Trophoblast cell (in vitro differentiated cells and primary cell): Measurements from ENCODE around the gene MLF2.
"Not testable (repeated sequence)": the region's sequence is repeated elsewhere in the genome, so short reads cannot be mapped to it uniquely, and the experiment has no call there.

Experiments used
- DNase-seq, 2 donors: peaks; one replicate each; pipeline ENCODE4 v3.0.0-alpha.2; 2016
- H2AFZ ChIP-seq: 2 replicates; pipeline ENCODE4 v1.6.1; 2013; ENCODE audit warnings: low read length, moderate library complexity, mild to moderate bottlenecking; ENCODE audit not compliant: insufficient read depth, poor library complexity
- H2AK5ac ChIP-seq: 2 replicates; pipeline ENCODE4 v1.6.1; 2013; ENCODE audit warnings: mild to moderate bottlenecking, low read length
- H2BK120ac ChIP-seq: 2 replicates; pipeline ENCODE4 v1.6.1; 2013; ENCODE audit warnings: low read length, mild to moderate bottlenecking, moderate library complexity; ENCODE audit not compliant: insufficient read depth, poor library complexity
- H2BK12ac ChIP-seq: 2 replicates; pipeline ENCODE4 v1.6.1; 2013; ENCODE audit warnings: mild to moderate bottlenecking, low read length, moderate library complexity
- H2BK5ac ChIP-seq: 2 replicates; pipeline ENCODE4 v1.6.1; 2013; ENCODE audit warnings: low read length, low read depth, moderate library complexity, mild to moderate bottlenecking; ENCODE audit not compliant: poor library complexity
- H3K14ac ChIP-seq: 2 replicates; pipeline ENCODE4 v1.6.1; 2013; ENCODE audit warnings: mild to moderate bottlenecking, low read length
- H3K18ac ChIP-seq: 2 replicates; pipeline ENCODE4 v1.6.1; 2013; ENCODE audit warnings: mild to moderate bottlenecking, low read length
- H3K23ac ChIP-seq: 2 replicates; pipeline ENCODE4 v1.6.1; 2013; ENCODE audit warnings: low read length
- H3K27ac ChIP-seq: 2 replicates; pipeline ENCODE4 v1.5.1; 2013; ENCODE audit warnings: low read depth, mild to moderate bottlenecking, inconsistent platforms, low read length, moderate library complexity
- H3K27me3 ChIP-seq: 2 replicates; pipeline ENCODE4 v1.6.1; 2013; ENCODE audit warnings: inconsistent platforms, mild to moderate bottlenecking, low read length, moderate library complexity; ENCODE audit not compliant: insufficient read depth
- H3K36me3 ChIP-seq, 2 experiments: 1 replicate in 1 of 2; 2 replicates in 1 of 2; pipeline ENCODE4 v1.6.1; 2013; ENCODE audit warnings: low read length in 2 of 2, mild to moderate bottlenecking in 2 of 2, moderate library complexity in 1 of 2; ENCODE audit not compliant: insufficient read depth in 2 of 2, control insufficient read depth in 1 of 2
- H3K4ac ChIP-seq: 2 replicates; pipeline ENCODE4 v1.6.1; 2013; ENCODE audit warnings: low read depth, mild to moderate bottlenecking, low read length, moderate library complexity
- H3K4me1 ChIP-seq, 2 experiments: 1 replicate in 1 of 2; 2 replicates in 1 of 2; pipeline ENCODE4 v1.6.1; 2013; ENCODE audit warnings: low read length in 2 of 2, mild to moderate bottlenecking in 2 of 2, moderate library complexity in 1 of 2; ENCODE audit not compliant: insufficient read depth in 2 of 2, control insufficient read depth in 1 of 2
- H3K4me2 ChIP-seq: 2 replicates; pipeline ENCODE4 v1.6.1; 2013; ENCODE audit warnings: inconsistent platforms, mild to moderate bottlenecking, low read length, moderate library complexity
- H3K4me3 ChIP-seq: 2 replicates; pipeline ENCODE4 v1.5.1; 2013; ENCODE audit warnings: mild to moderate bottlenecking, low read depth, low read length, inconsistent platforms
- H3K79me1 ChIP-seq: one replicate; pipeline ENCODE4 v1.6.1; 2013; ENCODE audit warnings: low read length
- H3K79me2 ChIP-seq: 2 replicates; pipeline ENCODE4 v1.6.1; 2013; ENCODE audit warnings: low read length, mild to moderate bottlenecking; ENCODE audit not compliant: control insufficient read depth, insufficient read depth, poor library complexity
- H3K9ac ChIP-seq: 2 replicates; pipeline ENCODE4 v1.6.1; 2013; ENCODE audit warnings: mild to moderate bottlenecking, low read length
- H3K9me3 ChIP-seq: 2 replicates; pipeline ENCODE4 v1.6.1; 2013; ENCODE audit warnings: low read depth, mild to moderate bottlenecking, control low read depth, inconsistent platforms, low read length; ENCODE audit not compliant: insufficient read depth
- H4K12ac ChIP-seq: 2 replicates; pipeline ENCODE4 v1.6.1; 2013; ENCODE audit warnings: low read depth, mild to moderate bottlenecking, low read length, moderate library complexity
- H4K8ac ChIP-seq: 2 replicates; pipeline ENCODE4 v1.6.1; 2013; ENCODE audit warnings: low read depth, mild to moderate bottlenecking, low read length, moderate library complexity
- H4K91ac ChIP-seq: one replicate; pipeline ENCODE4 v1.6.1; 2013; ENCODE audit warnings: low read depth, mild to moderate bottlenecking, low read length, moderate library complexity
- WGBS: extraction: QIAGEN DNeasy Blood & Tissue Kit; methylation state at CpG from one replicate; pipeline ENCODE4 v1.1.7; 2013; ENCODE audit warnings: missing lambda C conversion rate; ENCODE audit not compliant: insufficient read length, insufficient coverage; ENCODE audit errors: extremely low coverage; 5-methylcytosine and 5-hydroxymethylcytosine counted together

The MLF2 gene

DNA sequence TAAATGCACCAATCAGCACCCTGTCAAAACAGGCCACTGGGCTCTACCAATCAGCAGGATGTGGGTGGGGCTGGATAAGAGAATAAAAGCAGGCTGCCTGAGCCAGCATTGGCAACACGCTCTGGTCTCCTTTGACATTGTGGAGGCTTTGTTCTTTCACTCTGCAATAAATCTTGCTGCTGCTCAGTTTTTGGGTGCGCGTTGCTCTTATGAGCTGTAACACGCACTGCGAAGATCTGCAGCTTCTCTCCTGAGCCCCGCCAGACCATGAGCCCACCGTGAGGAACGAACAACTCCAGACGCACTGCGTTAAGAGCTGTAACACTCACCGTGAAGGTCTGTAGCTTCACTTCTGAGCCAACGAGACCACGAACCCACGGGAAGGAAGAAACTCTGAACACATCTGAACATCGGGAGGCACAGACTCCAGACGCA lies 44.0 kb downstream of the MLF2 start:
- H3K9me3 ChIP-seq = no peaks in the 10 kb centered on the region
- H3K79me1 ChIP-seq = no peaks in the 10 kb centered on the region

DNA sequence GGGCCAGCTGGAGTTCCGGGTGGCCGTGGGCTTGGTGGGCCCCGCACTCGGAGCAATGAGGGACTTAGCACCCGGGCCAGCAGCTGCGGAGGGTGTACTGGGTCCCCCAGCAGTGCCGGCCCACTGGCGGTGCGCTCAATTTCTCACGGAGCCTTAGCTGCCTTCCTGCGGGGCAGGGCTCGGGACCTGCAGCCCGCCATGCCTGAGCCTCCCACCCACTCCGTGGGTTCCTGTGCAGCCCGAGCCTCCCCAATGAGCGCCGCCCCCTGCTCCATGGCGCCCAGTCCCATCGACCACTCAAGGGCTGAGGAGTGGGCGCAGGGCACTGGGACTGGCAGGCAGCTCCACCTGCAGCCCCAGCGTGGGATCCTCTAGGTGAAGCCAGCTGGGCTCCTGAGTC lies 44.6 kb downstream of the MLF2 start:
- H3K9me3 ChIP-seq, H2AK5ac ChIP-seq, H3K27me3 ChIP-seq, H2BK12ac ChIP-seq, H3K4ac ChIP-seq, H3K18ac ChIP-seq, H3K79me2 ChIP-seq, H3K4me1 ChIP-seq, DNase-seq, H2AFZ ChIP-seq, H4K8ac ChIP-seq, H4K91ac ChIP-seq, H2BK5ac ChIP-seq, H3K27ac ChIP-seq, H4K12ac ChIP-seq, H3K23ac ChIP-seq, H3K79me1 ChIP-seq, H3K4me3 ChIP-seq, H3K4me2 ChIP-seq, H3K36me3 ChIP-seq, H3K9ac ChIP-seq, H2BK120ac ChIP-seq, H3K14ac ChIP-seq: not testable (repeated sequence)
- WGBS = no CpG with 5 or more reads among the region's 21 CpGs

More for the DNA sequence above, 44.0 kb downstream of the MLF2 start:
- DNase-seq = no peak
- H3K27ac ChIP-seq = no peak overlapping the region
- no peak overlapping the region for H4K8ac ChIP-seq
- H2AFZ ChIP-seq = no peak overlapping the region
- no peaks in the 10 kb centered on the region for H3K36me3 ChIP-seq
- H3K9ac ChIP-seq = no peak overlapping the region
- no peak overlapping the region for H2BK120ac ChIP-seq
- no peak overlapping the region for H3K4ac ChIP-seq
- H3K4me3 ChIP-seq = no peak overlapping the region
- H3K27me3 ChIP-seq = no peaks in the 10 kb centered on the region
- no peak overlapping the region for H4K91ac ChIP-seq
- no peak overlapping the region for H2AK5ac ChIP-seq
- no peak overlapping the region for H3K23ac ChIP-seq
- no peaks in the 10 kb centered on the region for H3K79me2 ChIP-seq
- H3K18ac ChIP-seq = no peak overlapping the region
- no peak overlapping the region for H2BK12ac ChIP-seq
- H2BK5ac ChIP-seq = no peak overlapping the region
- H3K4me2 ChIP-seq = no peak overlapping the region
- no peak overlapping the region for H3K14ac ChIP-seq
- H3K4me1 ChIP-seq = no peaks in the 10 kb centered on the region
- no peak overlapping the region for H4K12ac ChIP-seq
- no CpG with 5 or more reads among the region's 16 CpGs for WGBS

DNA sequence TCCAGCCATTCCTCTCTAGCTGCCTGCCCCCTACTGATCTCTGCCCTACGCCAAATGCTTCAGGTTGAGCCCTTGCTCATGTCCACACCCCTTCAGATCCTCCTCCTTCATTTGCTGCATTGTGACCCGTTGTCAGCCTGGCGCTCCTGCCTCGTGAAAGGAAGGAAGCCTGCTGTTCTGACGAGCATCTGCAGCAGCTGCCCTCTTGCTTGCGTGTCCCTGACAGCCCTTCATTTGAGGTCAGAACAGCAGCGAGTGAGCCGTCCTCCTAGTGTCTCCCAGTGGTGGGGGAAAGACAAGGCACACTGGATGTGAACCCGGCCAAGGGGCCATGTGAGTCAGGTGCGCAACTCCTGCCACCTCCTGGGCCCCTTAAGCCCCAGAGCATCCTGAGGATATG lies 49.3 kb downstream of the MLF2 start:
- H3K4me3 ChIP-seq = no peak overlapping the region
- no peak overlapping the region for H4K8ac ChIP-seq
- H2AK5ac ChIP-seq = no peak overlapping the region
- peaks cover 4 to 8% of the 10 kb centered on the region in 2 experiments for H3K4me1 ChIP-seq
- H2BK12ac ChIP-seq = no peak overlapping the region
- H3K27ac ChIP-seq = no peak overlapping the region
- no peak overlapping the region for H3K4ac ChIP-seq
- H3K14ac ChIP-seq = no peak overlapping the region
- H3K79me2 ChIP-seq = no peaks in the 10 kb centered on the region
- no peak overlapping the region for H4K12ac ChIP-seq
- no peak for DNase-seq
- no peak overlapping the region for H3K9ac ChIP-seq
- no peaks in the 10 kb centered on the region for H3K36me3 ChIP-seq
- no CpG with 5 or more reads among the region's 10 CpGs for WGBS
- H3K79me1 ChIP-seq = no peaks in the 10 kb centered on the region
- no peak overlapping the region for H4K91ac ChIP-seq
- no peak overlapping the region for H2AFZ ChIP-seq
- peaks cover 26% of the 10 kb centered on the region for H3K27me3 ChIP-seq
- no peak overlapping the region for H3K23ac ChIP-seq
- H3K18ac ChIP-seq = no peak overlapping the region
- no peak overlapping the region for H3K4me2 ChIP-seq
- no peak overlapping the region for H2BK120ac ChIP-seq
- no peaks in the 10 kb centered on the region for H3K9me3 ChIP-seq
- H2BK5ac ChIP-seq = no peak overlapping the region

DNA sequence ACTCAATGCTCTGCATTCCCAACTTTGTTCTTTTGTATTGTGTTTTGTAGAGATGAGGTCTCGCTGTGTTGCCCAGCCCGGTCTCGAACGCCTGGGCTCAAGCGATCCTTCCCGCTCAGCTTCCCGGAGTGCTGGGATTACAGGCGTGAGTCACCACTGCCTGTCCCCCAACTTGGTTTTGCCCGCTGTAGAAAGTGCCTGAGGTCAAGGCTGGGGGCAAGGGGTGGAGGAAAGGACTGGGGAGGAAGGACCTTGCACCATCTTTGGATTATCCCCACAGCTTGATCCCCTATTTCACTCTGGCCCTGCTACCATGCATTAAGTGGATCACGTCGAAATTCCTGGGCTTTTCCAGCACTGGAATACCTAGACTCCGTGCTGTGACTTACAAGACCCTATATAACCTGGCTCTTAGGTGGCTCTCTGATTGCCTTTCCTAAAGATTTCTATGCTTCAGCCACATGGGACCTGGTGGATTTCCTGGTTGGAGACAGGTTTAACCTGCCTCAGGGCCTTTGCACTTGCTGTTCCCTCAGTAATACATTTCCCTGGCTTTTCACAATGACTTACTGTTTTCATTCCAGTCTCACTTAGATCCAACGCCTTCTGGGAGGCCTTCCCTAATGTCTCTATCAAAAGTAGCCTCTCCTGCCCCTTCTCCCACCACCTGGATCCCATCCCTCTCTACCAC lies 51.7 kb downstream of the MLF2 start:
- no peaks in the 10 kb centered on the region for H3K79me2 ChIP-seq
- H3K4me1 ChIP-seq = peaks cover 4 to 8% of the 10 kb centered on the region in 2 experiments
- H3K4me2 ChIP-seq = peak overlapping the region; percentile 68
- H3K9ac ChIP-seq = peak overlapping the region; percentile 16
- H3K27me3 ChIP-seq = peaks cover 31% of the 10 kb centered on the region
- no peaks in the 10 kb centered on the region for H3K36me3 ChIP-seq
- no peak overlapping the region for H4K12ac ChIP-seq
- no peak overlapping the region for H3K4me3 ChIP-seq
- H3K27ac ChIP-seq = no peak overlapping the region
- peak overlapping the region; percentile 6 for H3K18ac ChIP-seq
- no peak overlapping the region for H3K4ac ChIP-seq
- H3K14ac ChIP-seq = no peak overlapping the region
- H2BK5ac ChIP-seq = no peak overlapping the region
- no peak overlapping the region for H3K23ac ChIP-seq
- no peak overlapping the region for H2BK12ac ChIP-seq
- no peak overlapping the region for H2BK120ac ChIP-seq
- H3K9me3 ChIP-seq = no peaks in the 10 kb centered on the region
- H4K8ac ChIP-seq = no peak overlapping the region
- DNase-seq = no peak
- no peak overlapping the region for H2AFZ ChIP-seq
- H3K79me1 ChIP-seq = no peaks in the 10 kb centered on the region
- no peak overlapping the region for H4K91ac ChIP-seq
- H2AK5ac ChIP-seq = no peak overlapping the region
- no CpG with 5 or more reads among the region's 13 CpGs for WGBS
